Keratinocyte (primary cell): Measurements from ENCODE around the gene IPPK. TPM values are rescaled to one million over a fixed set of nuclear protein-coding genes. Genes with fewer than 3 reads are reported as not detected.

Source experiments
- DNase-seq: peaks from one replicate; pipeline ENCODE4 v3.0.0-alpha.2; 2011; ENCODE audit warnings: low read depth, missing footprints, low spot score
- FAIRE-seq: peaks from 2 replicates; lab custom pipeline; 2011; peaks lifted over from hg19 to GRCh38; lab: Jason Lieb, UNC
- H2AFZ ChIP-seq: 2 replicates; pipeline ENCODE4 v1.6.0; 2012; ENCODE audit warnings: low read length, control low read depth, inconsistent platforms; ENCODE audit not compliant: control insufficient read depth
- H3K27ac ChIP-seq: 2 replicates; pipeline ENCODE4 v1.5.1; 2011; ENCODE audit warnings: low read length; ENCODE audit not compliant: control insufficient read depth, insufficient read depth
- H3K27me3 ChIP-seq: 3 replicates; pipeline ENCODE4 v1.6.0; 2011; ENCODE audit warnings: low read length; ENCODE audit not compliant: control insufficient read depth, insufficient read depth; ENCODE audit errors: extremely low read depth
- H3K36me3 ChIP-seq, 2 experiments: 2 replicates in 1 of 2; 3 replicates in 1 of 2; pipeline ENCODE4 v1.5.1; 2011; ENCODE audit warnings: low read length in 2 of 2, mild to moderate bottlenecking in 1 of 2; ENCODE audit not compliant: control insufficient read depth in 2 of 2, insufficient read depth in 2 of 2; ENCODE audit errors: extremely low read depth in 1 of 2
- H3K4me1 ChIP-seq: 3 replicates; pipeline ENCODE4 v1.5.1; 2011; ENCODE audit warnings: low read length; ENCODE audit not compliant: control insufficient read depth, insufficient read depth; ENCODE audit errors: extremely low read depth
- H3K4me2 ChIP-seq: 3 replicates; pipeline ENCODE4 v1.6.0; 2011; ENCODE audit warnings: low read depth, low read length; ENCODE audit not compliant: control insufficient read depth, insufficient read depth; ENCODE audit errors: extremely low read depth
- H3K4me3 ChIP-seq, 3 experiments: fragments of 200-600 bp in 1 of 3; sonication (generic) in 1 of 3; 2 replicates in 2 of 3; 3 replicates in 1 of 3; pipeline ENCODE4 v1.5.1; 2011 to 2016; ENCODE audit warnings: low read length in 3 of 3, mild to moderate bottlenecking in 3 of 3, control low read depth in 2 of 3, inconsistent platforms in 1 of 3, low read depth in 1 of 3, mixed read lengths in 1 of 3, mixed run types in 1 of 3, moderate library complexity in 1 of 3; ENCODE audit not compliant: control insufficient read depth in 2 of 3, insufficient read depth in 2 of 3; ENCODE audit errors: extremely low read depth in 1 of 3
- H3K79me2 ChIP-seq: 2 replicates; pipeline ENCODE4 v1.6.0; 2012; ENCODE audit warnings: low read length; ENCODE audit not compliant: control insufficient read depth, insufficient read depth
- H3K9ac ChIP-seq: 3 replicates; pipeline ENCODE4 v1.6.0; 2011; ENCODE audit warnings: low read length; ENCODE audit not compliant: control insufficient read depth, insufficient read depth; ENCODE audit errors: extremely low read depth
- H3K9me1 ChIP-seq: 3 replicates; pipeline ENCODE4 v1.6.0; 2011; ENCODE audit warnings: low read length; ENCODE audit not compliant: control insufficient read depth, insufficient read depth; ENCODE audit errors: extremely low read depth
- H3K9me3 ChIP-seq: 2 replicates; pipeline ENCODE4 v1.5.1; 2012; ENCODE audit warnings: low read depth, low read length; ENCODE audit not compliant: control insufficient read depth
- H4K20me1 ChIP-seq: 3 replicates; pipeline ENCODE4 v1.6.0; 2011; ENCODE audit warnings: low read length; ENCODE audit not compliant: control insufficient read depth, insufficient read depth; ENCODE audit errors: extremely low read depth
- EZH2 ChIP-seq: IDR thresholded peaks from one replicate; pipeline ENCODE4 v1.6.1; 2012; ENCODE audit warnings: inconsistent platforms, mild to moderate bottlenecking, low read length, moderate library complexity
- dilution Hi-C: fragments of 300-500 bp; cut with MboI; formaldehyde crosslinking; loops from one replicate; pipeline ENCODE4 v1.7.0; 2020; ENCODE audit warnings: low sequenced_read_pairs; ENCODE audit not compliant: extremely low pct_ligation_motif_present
- polyA plus RNA-seq, 5 experiments: library from polyadenylated mRNA; depleted of rRNA in 3 of 5; stranded (reverse) in 3 of 5; stranded (forward) in 1 of 5; unstranded in 1 of 5; fragments of >200 nt; gene quantifications; 1 replicate in 1 of 5; 2 replicates in 3 of 5; 3 replicates in 1 of 5; pipeline versions ENCODE4 v1.2.1 to v1.2.3, GENCODE V29; 2011 to 2012; ENCODE audit warnings: missing spikeins in 2 of 5, low read depth in 1 of 5, low replicate concordance in 1 of 5
- TF ChIP-seq, protein P1 (sequence below), 3 experiments: IDR thresholded peaks in 1 of 3; conservative IDR thresholded peaks in 1 of 3; optimal IDR thresholded peaks in 1 of 3; 2 replicates in 2 of 3; 3 replicates in 1 of 3; pipeline versions ENCODE3 to v1.5.1; 2011; ENCODE audit warnings: low read length in 3 of 3, mild to moderate bottlenecking in 3 of 3, moderate library complexity in 2 of 3, control low read depth in 1 of 3, inconsistent platforms in 1 of 3; ENCODE audit not compliant: insufficient read depth in 2 of 3; ENCODE audit errors: extremely low read depth in 1 of 3

Gene IPPK
- polyA plus RNA-seq, 1 donor (not counting 4 experiments of a cell fraction or from before 2014, with no cell fraction given), result 32.4 TPM

GRCh38 chr9:92666236-92666635 lies 3.7 kb downstream of the IPPK start:
- peak overlapping the region; percentile 0 for H3K9ac ChIP-seq
- no peaks in the 10 kb centered on the region for H3K9me1 ChIP-seq
- H3K9me3 ChIP-seq, result no peaks in the 10 kb centered on the region
- DNase-seq, result no peak
- peaks cover 13% of the 10 kb centered on the region for H4K20me1 ChIP-seq
- H3K79me2 ChIP-seq, result peaks cover 87% of the 10 kb centered on the region
- H2AFZ ChIP-seq, result no peak overlapping the region
- H3K27me3 ChIP-seq, result no peaks in the 10 kb centered on the region
- no peak for FAIRE-seq
- H3K4me1 ChIP-seq, result peaks cover 19% of the 10 kb centered on the region
- no peak for TF ChIP-seq EZH2
- TF ChIP-seq, protein P1, sequence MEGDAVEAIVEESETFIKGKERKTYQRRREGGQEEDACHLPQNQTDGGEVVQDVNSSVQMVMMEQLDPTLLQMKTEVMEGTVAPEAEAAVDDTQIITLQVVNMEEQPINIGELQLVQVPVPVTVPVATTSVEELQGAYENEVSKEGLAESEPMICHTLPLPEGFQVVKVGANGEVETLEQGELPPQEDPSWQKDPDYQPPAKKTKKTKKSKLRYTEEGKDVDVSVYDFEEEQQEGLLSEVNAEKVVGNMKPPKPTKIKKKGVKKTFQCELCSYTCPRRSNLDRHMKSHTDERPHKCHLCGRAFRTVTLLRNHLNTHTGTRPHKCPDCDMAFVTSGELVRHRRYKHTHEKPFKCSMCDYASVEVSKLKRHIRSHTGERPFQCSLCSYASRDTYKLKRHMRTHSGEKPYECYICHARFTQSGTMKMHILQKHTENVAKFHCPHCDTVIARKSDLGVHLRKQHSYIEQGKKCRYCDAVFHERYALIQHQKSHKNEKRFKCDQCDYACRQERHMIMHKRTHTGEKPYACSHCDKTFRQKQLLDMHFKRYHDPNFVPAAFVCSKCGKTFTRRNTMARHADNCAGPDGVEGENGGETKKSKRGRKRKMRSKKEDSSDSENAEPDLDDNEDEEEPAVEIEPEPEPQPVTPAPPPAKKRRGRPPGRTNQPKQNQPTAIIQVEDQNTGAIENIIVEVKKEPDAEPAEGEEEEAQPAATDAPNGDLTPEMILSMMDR (optimal IDR thresholded peaks at IDR 0.05 in 1 of 3, IDR thresholded peaks at IDR 0.05 in 1 of 3, conservative IDR thresholded peaks at IDR 0.05 in 1 of 3; ENCODE audit: extremely low read depth in 1 of 3, insufficient read depth in 2 of 3, low read length in 3 of 3), result no peak
- dilution Hi-C loops, result no loop called here
- H3K36me3 ChIP-seq, result peaks cover 21 to 36% of the 10 kb centered on the region in 2 experiments
- H3K4me2 ChIP-seq, result no peak overlapping the region
- no peak overlapping the region for H3K4me3 ChIP-seq
- H3K27ac ChIP-seq, result peak overlapping the region; percentile 1

GRCh38 chr9:92665836-92666235 lies 4.1 kb downstream of the IPPK start:
- Histone ChIP-seq H3K4me1 (peaks cover 16% of the 10 kb centered on the region), H3K4me2 (no peak overlapping the region), H3K9me1 (no peaks in the 10 kb centered on the region), H3K36me3 (peaks cover 21 to 36% of the 10 kb centered on the region in 2 experiments), H3K27ac (peak overlapping the region; percentile 1), H3K9me3 (no peaks in the 10 kb centered on the region), H3K4me3 (no peak overlapping the region), H3K9ac (peak overlapping the region; percentile 0), H4K20me1 (peaks cover 13% of the 10 kb centered on the region), H2AFZ (no peak overlapping the region), H3K79me2 (peaks cover 91% of the 10 kb centered on the region), H3K27me3 (no peaks in the 10 kb centered on the region)
- FAIRE-seq, result no peak
- TF ChIP-seq, protein P1 (optimal IDR thresholded peaks at IDR 0.05 in 1 of 3, IDR thresholded peaks at IDR 0.05 in 1 of 3, conservative IDR thresholded peaks at IDR 0.05 in 1 of 3; ENCODE audit: extremely low read depth in 1 of 3, insufficient read depth in 2 of 3, low read length in 3 of 3), result no peak
- TF ChIP-seq EZH2, result no peak
- no peak for DNase-seq
- dilution Hi-C loops, result no loop called here
